GM23248 (cell line): ENCODE results near the gene PCDH1. TPM values are rescaled to one million over a fixed set of nuclear protein-coding genes. Genes with fewer than 3 reads are reported as not detected.
"Not testable (repeated sequence)": the region's sequence is repeated elsewhere in the genome, so short reads cannot be mapped to it uniquely, and the experiment has no call there.

ENCODE experiments used
- DNase-seq: peaks from one replicate; pipeline ENCODE4 v3.0.0-alpha.2; 2015
- H2AFZ ChIP-seq: fragments of 200-600 bp; sonication (generic); 2 replicates; pipeline ENCODE4 v1.6.1; 2016; ENCODE audit warnings: antibody characterized with exemption
- H3F3A ChIP-seq: fragments of 200-600 bp; sonication (generic); 2 replicates; pipeline ENCODE4 v1.6.1; 2016; ENCODE audit warnings: mild to moderate bottlenecking, antibody characterized with exemption, mixed run types; ENCODE audit not compliant: insufficient read depth
- H3K27ac ChIP-seq: fragments of 200-600 bp; sonication (generic); 2 replicates; pipeline ENCODE4 v1.5.1; 2016; ENCODE audit warnings: mild to moderate bottlenecking
- H3K27me3 ChIP-seq: fragments of 200-600 bp; sonication (generic); replicated peaks from 2 replicates; pipeline ENCODE4 v1.6.1; 2016; ENCODE audit warnings: mild to moderate bottlenecking; ENCODE audit not compliant: insufficient read depth
- H3K36me3 ChIP-seq: fragments of 200-600 bp; sonication (generic); 2 replicates; pipeline ENCODE4 v1.6.1; 2016; ENCODE audit warnings: low read depth, mild to moderate bottlenecking
- H3K4me1 ChIP-seq: fragments of 200-600 bp; sonication (generic); 2 replicates; pipeline ENCODE4 v1.6.1; 2016; ENCODE audit warnings: mild to moderate bottlenecking; ENCODE audit not compliant: insufficient read depth
- H3K4me2 ChIP-seq: fragments of 200-600 bp; sonication (generic); one replicate; pipeline ENCODE4 v1.6.1; 2016; ENCODE audit warnings: mild to moderate bottlenecking; ENCODE audit not compliant: unreplicated experiment
- H3K4me3 ChIP-seq: fragments of 200-600 bp; sonication (generic); 2 replicates; pipeline ENCODE4 v1.5.1; 2016; ENCODE audit warnings: mild to moderate bottlenecking
- H3K79me2 ChIP-seq: fragments of 200-600 bp; sonication (generic); 2 replicates; pipeline ENCODE4 v1.6.1; 2016; ENCODE audit warnings: mild to moderate bottlenecking; ENCODE audit not compliant: insufficient read depth
- H3K9ac ChIP-seq: fragments of 200-600 bp; sonication (generic); 2 replicates; pipeline ENCODE4 v1.6.1; 2016; ENCODE audit warnings: mild to moderate bottlenecking
- H3K9me2 ChIP-seq: fragments of 200-600 bp; sonication (generic); 2 replicates; pipeline ENCODE4 v1.6.1; 2016; ENCODE audit warnings: mixed run types, mild to moderate bottlenecking, moderate library complexity; ENCODE audit not compliant: insufficient read depth
- H3K9me3 ChIP-seq: fragments of 200-600 bp; sonication (generic); one replicate; pipeline ENCODE4 v1.6.1; 2017; ENCODE audit warnings: low read depth
- H4K20me1 ChIP-seq: fragments of 200-600 bp; sonication (generic); 2 replicates; pipeline ENCODE4 v1.6.0; 2016; ENCODE audit not compliant: insufficient read depth
- EZH2 ChIP-seq: fragments of 200-600 bp; sonication (generic); IDR thresholded peaks from 2 replicates; pipeline ENCODE4 v1.6.1; 2018; ENCODE audit warnings: antibody characterized with exemption, mild to moderate bottlenecking; ENCODE audit not compliant: insufficient read depth, poor library complexity, severe bottlenecking
- EZH2phosphoT487 ChIP-seq: fragments of 200-600 bp; sonication (generic); IDR thresholded peaks from 2 replicates; pipeline ENCODE4 v1.6.1; 2018; ENCODE audit warnings: antibody characterized with exemption, moderate library complexity, mild to moderate bottlenecking, low read depth; ENCODE audit not compliant: insufficient read depth
- WGBS, 2 experiments: methylation state at CpG; one replicate each; pipeline ENCODE4 v1.1.6; 2015 to 2017; ENCODE audit warnings: low lambda C conversion rate in 2 of 2, low coverage in 1 of 2; ENCODE audit errors: missing lambda C conversion rate in 2 of 2; 5-methylcytosine and 5-hydroxymethylcytosine counted together
- in situ Hi-C: fragments of 300-500 bp; cut with MboI; formaldehyde crosslinking; loops from 2 replicates; pipeline ENCODE4 v1.15.0; 2020
- polyA plus RNA-seq: library from polyadenylated mRNA; unstranded; fragments of >200 nt; fragmentation: Nextera tagmentation; extraction: Ambion mirVana; gene quantifications from 2 replicates; pipeline ENCODE4 v1.2.1, GENCODE V29; 2016
- total RNA-seq: library from RNA; depleted of rRNA; stranded (reverse); fragments of >200 nt; shearing (Covaris generic); gene quantifications from 2 replicates; pipeline ENCODE4 v1.2.3, GENCODE V29; 2014; rRNA removed

PCDH1 gene
- total RNA-seq: 3.5 and 10.9 TPM in 2 replicates
- 1.6 and 2.4 TPM in 2 replicates for polyA plus RNA-seq

DNA sequence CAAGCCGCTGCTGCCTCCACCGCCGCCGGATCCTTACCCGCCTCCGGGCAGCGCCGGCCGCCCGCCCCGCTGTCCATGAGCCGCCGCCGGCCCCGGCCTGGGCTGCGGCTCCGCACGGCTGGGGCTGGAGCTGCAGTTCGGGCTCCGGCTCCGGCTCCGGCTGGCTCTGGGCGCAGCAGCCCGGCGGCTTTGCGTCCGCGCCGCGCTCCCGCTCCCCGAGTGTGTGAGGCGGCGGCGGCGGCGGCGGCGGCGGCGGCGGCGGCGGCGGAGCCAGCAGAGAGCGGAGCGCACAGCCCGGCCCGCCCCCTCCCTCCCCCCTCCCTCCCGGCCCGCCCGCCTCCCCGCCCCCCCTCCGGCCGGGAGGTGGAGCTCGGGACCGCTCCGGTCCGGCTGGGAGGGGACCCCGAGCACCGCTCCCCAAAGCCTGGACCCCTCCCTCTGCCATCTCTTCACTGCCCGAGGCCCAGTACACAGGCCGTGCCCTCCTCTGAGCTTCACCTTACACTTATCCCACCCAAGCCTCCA, at the start of gene PCDH1:
PCDH1 (minus strand) TSS at position 225 of the 525 bp plus-strand sequence; CDS start at position 77, 148 bp downstream.
- TF ChIP-seq EZH2 (no peak), EZH2phosphoT487 (no peak)
- Histone ChIP-seq H3K4me3 (peak within 1 kb of the TSS; percentile 73), H4K20me1 (no peaks in the 10 kb centered on the region), H3K4me1 (peaks cover 7% of the 10 kb centered on the region; the same call in 1 of the 2 replicates), H3K9me3 (no peaks in the 10 kb centered on the region), H3K27me3 (peaks cover 72% of the 10 kb centered on the region), H3K9ac (peak within 1 kb of the TSS; percentile 60), H2AFZ (peak within 1 kb of the TSS; percentile 69; the same call in 1 of the 2 replicates), H3K27ac (no peak within 1 kb of the TSS), H3K9me2 (no peaks in the 10 kb centered on the region), H3K4me2 (peak within 1 kb of the TSS; percentile 88), H3F3A (no peaks in the 10 kb centered on the region), H3K36me3 (no peaks in the 10 kb centered on the region), H3K79me2 (no peaks in the 10 kb centered on the region)
- DNase-seq: peak; percentile 72
- 0 to 2% methylated on average over 15 to 28 of the region's 63 CpGs for WGBS, 2 experiments
- in situ Hi-C loops: no loop called here

DNA sequence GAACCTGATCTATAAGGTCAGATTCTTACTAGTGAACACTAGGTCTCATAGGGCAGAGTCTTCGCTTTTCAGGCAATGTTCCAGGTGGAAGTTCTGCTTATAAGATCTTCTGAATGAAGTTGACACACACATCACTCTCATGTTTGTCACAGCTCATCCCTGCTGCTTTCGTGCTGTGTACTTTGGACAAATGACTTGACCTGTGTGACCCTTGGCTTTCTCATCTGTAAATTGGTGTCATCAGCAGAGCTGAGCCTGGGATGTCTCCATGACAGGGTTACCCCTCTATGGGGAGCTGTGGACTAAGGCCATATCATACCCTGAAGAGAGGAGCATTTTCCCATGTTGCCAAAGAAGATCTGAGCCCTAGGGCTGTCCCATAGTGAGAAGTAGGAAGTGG, 48.2 kb upstream of the PCDH1 start:
- Histone ChIP-seq H3F3A (peaks cover 6% of the 10 kb centered on the region), H3K27ac (no peak overlapping the region), H3K9ac (no peak overlapping the region), H3K4me1 (peaks cover 13% of the 10 kb centered on the region; the same call in 1 of the 2 replicates), H3K79me2 (peaks cover 41% of the 10 kb centered on the region), H3K9me2 (no peaks in the 10 kb centered on the region), H3K4me2 (no peak overlapping the region), H3K9me3 (no peaks in the 10 kb centered on the region), H3K27me3 (no peaks in the 10 kb centered on the region), H4K20me1 (no peaks in the 10 kb centered on the region), H3K36me3 (peaks cover 35% of the 10 kb centered on the region; the same call in 1 of the 2 replicates), H2AFZ (no peak overlapping the region), H3K4me3 (no peak overlapping the region)
- no peak for DNase-seq
- TF ChIP-seq EZH2 (no peak), EZH2phosphoT487 (no peak)
- 61% methylated on average over 2 of the region's 2 CpGs for WGBS, 2 experiments
- in situ Hi-C loops: no loop called here

DNA sequence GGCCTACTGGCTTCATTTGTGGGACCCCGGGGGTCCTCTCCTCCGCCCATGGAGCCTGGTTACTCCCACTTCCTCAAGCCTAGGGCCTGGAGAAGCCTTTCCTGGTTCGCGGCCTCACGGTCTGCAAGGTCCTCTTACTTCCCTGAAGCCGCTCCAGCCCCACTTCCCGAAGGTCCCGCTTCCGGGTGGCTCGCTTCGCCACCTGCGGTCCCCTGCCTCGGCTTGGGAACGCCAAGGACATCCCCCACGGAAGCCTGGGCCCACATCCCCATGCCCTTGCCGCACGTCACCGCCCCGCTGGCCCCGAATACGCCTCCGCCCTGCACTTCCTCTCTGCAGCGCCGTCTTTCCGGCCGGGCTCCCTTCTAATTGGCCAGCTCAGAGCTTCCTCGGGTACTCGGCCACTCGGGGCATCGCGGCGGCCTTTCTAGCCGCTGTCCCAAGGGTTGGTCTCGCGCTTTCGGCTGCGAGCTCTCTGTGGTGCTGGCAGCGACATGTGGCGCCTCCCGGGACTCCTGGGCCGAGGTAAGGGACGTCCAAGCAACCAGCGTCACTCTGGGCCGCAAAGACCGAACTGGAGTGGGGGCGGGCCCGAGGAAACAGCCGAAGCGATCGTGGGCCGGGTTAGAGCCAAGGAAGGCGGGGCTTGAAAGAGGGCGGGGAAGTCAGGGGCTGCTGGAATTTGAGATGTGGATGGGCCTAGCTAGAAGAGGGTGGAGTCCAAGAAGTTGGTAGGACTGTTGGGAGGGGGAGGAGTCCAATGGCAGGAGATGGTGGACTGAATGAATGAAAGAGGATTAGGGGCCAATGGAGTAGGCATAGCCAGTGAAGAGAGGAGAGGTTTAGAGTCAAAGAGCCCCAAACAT, 45.5 kb upstream of the PCDH1 start, which contains the start of gene DELE1:
DELE1 (plus strand) TSS at position 424 of the 866 bp plus-strand sequence; CDS start at position 495, 71 bp downstream.
- TF ChIP-seq EZH2phosphoT487 (no peak), EZH2 (no peak)

DNA sequence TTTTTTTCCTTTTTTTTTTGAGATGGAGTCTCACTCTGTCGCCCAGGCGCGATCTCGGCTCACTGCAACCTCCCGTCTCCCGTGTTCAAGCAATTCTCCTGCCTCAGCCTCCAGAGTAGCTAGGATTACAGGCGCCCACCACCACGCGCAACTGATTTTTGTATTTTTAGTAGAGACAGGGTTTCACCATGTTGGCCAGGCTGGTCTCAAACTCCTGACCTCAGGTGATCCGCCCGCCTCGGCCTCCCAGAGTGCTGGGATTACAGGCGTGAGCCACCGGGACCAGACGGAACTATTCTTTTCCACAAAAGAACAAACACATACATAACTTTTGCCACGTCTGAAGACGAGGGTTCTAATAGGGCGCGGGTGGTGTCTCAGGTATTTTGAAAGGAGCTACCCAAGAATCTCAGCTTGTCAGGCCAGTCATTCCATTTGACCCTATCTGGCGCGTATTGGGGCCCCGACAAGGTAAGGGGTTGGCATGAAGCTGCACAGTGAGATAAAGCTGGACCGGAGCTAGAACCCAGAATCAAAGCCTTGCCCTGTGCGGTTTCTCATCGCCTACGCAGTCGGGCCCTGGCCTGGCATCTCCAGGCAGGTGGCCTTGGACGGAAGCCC, 44.7 kb upstream of the PCDH1 start:
- Histone ChIP-seq H3K27ac (peak overlapping the region; percentile 98), H3K36me3 (peaks cover 12% of the 10 kb centered on the region; the same call in 1 of the 2 replicates), H3K79me2 (peaks cover 41% of the 10 kb centered on the region), H2AFZ (peak overlapping the region; percentile 84), H3K9ac (peak overlapping the region; percentile 97), H3K4me3 (peak overlapping the region; percentile 92), H3K4me1 (peaks cover 13% of the 10 kb centered on the region; the same call in 1 of the 2 replicates), H3K4me2 (peak overlapping the region; percentile 95)
- H3K9me3 ChIP-seq, DNase-seq, in situ Hi-C loops, H3F3A ChIP-seq, H3K9me2 ChIP-seq, H3K27me3 ChIP-seq, H4K20me1 ChIP-seq: not testable (repeated sequence)
- 63 to 64% methylated on average over 28 of the region's 28 CpGs for WGBS, 2 experiments

More for the DNA sequence above, 45.5 kb upstream of the PCDH1 start, which contains the start of gene DELE1:
- peak; percentile 98 for DNase-seq
- Histone ChIP-seq H3K4me2 (peak within 1 kb of the TSS; percentile 95), H3K79me2 (peaks cover 41% of the 10 kb centered on the region), H3K27ac (peak within 1 kb of the TSS; percentile 98), H2AFZ (peak within 1 kb of the TSS; percentile 84), H4K20me1 (no peaks in the 10 kb centered on the region), H3K4me3 (peak within 1 kb of the TSS; percentile 92), H3K9ac (peak within 1 kb of the TSS; percentile 97), H3F3A (peaks cover 6% of the 10 kb centered on the region), H3K4me1 (peaks cover 13% of the 10 kb centered on the region; the same call in 1 of the 2 replicates), H3K9me3 (no peaks in the 10 kb centered on the region), H3K9me2 (no peaks in the 10 kb centered on the region), H3K27me3 (no peaks in the 10 kb centered on the region), H3K36me3 (peaks cover 15% of the 10 kb centered on the region; the same call in 1 of the 2 replicates)
- in situ Hi-C loops: no loop called here
- WGBS, 2 experiments: 0 to 1% methylated on average over 53 of the region's 53 CpGs
